A549 (cell line): ENCODE results near the gene MYO7A. TPM values are rescaled to one million over a fixed set of nuclear protein-coding genes. Genes with fewer than 3 reads are reported as not detected.

Experiments used
- ATAC-seq, 2 experiments: fragments of 200-7000 bp in 1 of 2; fragments of >200 bp in 1 of 2; cut with Nextera tagmentation in 1 of 2; cut with Tn5 transposase in 1 of 2; 3 replicates each; pipeline versions ENCODE4 v1.8.0 to v1.9.1; 2018 to 2020; ENCODE audit warnings: mild to moderate bottlenecking in 1 of 2, moderate library complexity in 1 of 2
- CTCF ChIA-PET: fragments of 300-600 bp; sonication (Branson Sonifier 250); formaldehyde crosslinking; extraction: SDS; loops from one replicate; lab custom pipeline; 2021; ENCODE audit warnings: antibody characterized with exemption, inconsistent platforms; lab: Yijun Ruan, JAX
- POLR2A ChIA-PET: fragments of 350-600 bp; formaldehyde crosslinking; extraction: SDS; loops from one replicate; lab custom pipeline; 2021; ENCODE audit warnings: antibody characterized with exemption, inconsistent platforms; lab: Yijun Ruan, JAX
- DNase-seq, 2 experiments: peaks; one replicate each; pipeline versions ENCODE4 v3.0.0 to v3.0.0-alpha.2; 2011 to 2016; ENCODE audit warnings: low read depth in 1 of 2, low spot score in 1 of 2
- FAIRE-seq: peaks from 2 replicates; lab custom pipeline; 2011; peaks lifted over from hg19 to GRCh38; lab: Jason Lieb, UNC
- H3K27ac ChIP-seq, 2 experiments: fragments of >200 bp; sonication (Bioruptor Twin); formaldehyde crosslinking; 3 replicates each; pipeline ENCODE4 v1.5.1; 2016 to 2017
- H3K4me1 ChIP-seq: fragments of >200 bp; sonication (Bioruptor Twin); formaldehyde crosslinking; 3 replicates; pipeline ENCODE4 v1.6.1; 2016
- H3K4me2 ChIP-seq: fragments of >200 bp; sonication (Bioruptor Twin); formaldehyde crosslinking; 3 replicates; pipeline ENCODE4 v1.6.1; 2016
- H3K4me3 ChIP-seq: fragments of >200 bp; sonication (Bioruptor Twin); formaldehyde crosslinking; 3 replicates; pipeline ENCODE4 v1.5.1; 2016
- H3K9me3 ChIP-seq: fragments of >200 bp; sonication (Bioruptor Twin); formaldehyde crosslinking; 3 replicates; pipeline ENCODE4 v1.6.1; 2016
- CBX2 ChIP-seq: fragments of 200-600 bp; sonication (generic); IDR thresholded peaks from 2 replicates; pipeline ENCODE4 v1.6.1; 2016; ENCODE audit warnings: low read depth, mild to moderate bottlenecking, borderline replicate concordance
- CHD4 ChIP-seq: fragments of 200-600 bp; sonication (generic); IDR thresholded peaks from 2 replicates; pipeline ENCODE4 v1.6.1; 2016; ENCODE audit warnings: antibody characterized with exemption, mild to moderate bottlenecking, borderline replicate concordance
- EHF ChIP-seq: fragments of 250-450 bp; sonication (Bioruptor Pico); IDR thresholded peaks from 2 replicates; pipeline ENCODE4 v1.5.0; 2020; ENCODE audit warnings: mild to moderate bottlenecking
- MYC ChIP-seq: IDR thresholded peaks from 2 replicates; pipeline ENCODE4 v1.6.1; 2012; ENCODE audit warnings: mild to moderate bottlenecking, inconsistent platforms, low read length, improper control_type of control experiment, borderline replicate concordance
- NR3C1 ChIP-seq: fragments of >200 bp; sonication (Bioruptor Twin); formaldehyde crosslinking; IDR thresholded peaks from 3 replicates; pipeline ENCODE4 v1.6.1; 2017
- PHF8 ChIP-seq: fragments of 200-600 bp; sonication (generic); IDR thresholded peaks from 2 replicates; pipeline ENCODE4 v1.6.1; 2016; ENCODE audit warnings: low read depth, mild to moderate bottlenecking, antibody characterized with exemption, moderate library complexity, borderline replicate concordance
- RARB ChIP-seq: fragments of 250-450 bp; sonication (Bioruptor Pico); IDR thresholded peaks from 2 replicates; pipeline ENCODE4 v1.8.0; 2021; ENCODE audit warnings: mild to moderate bottlenecking, moderate library complexity
- RCOR1 ChIP-seq: fragments of 150-350 bp; IDR thresholded peaks from 2 replicates; pipeline ENCODE4 v1.6.1; 2014; ENCODE audit warnings: antibody characterized with exemption, low read length, low read depth
- TFCP2L1 ChIP-seq: fragments of 250-450 bp; sonication (Bioruptor Pico); IDR thresholded peaks from 2 replicates; pipeline ENCODE4 v1.5.0; 2021; ENCODE audit warnings: mild to moderate bottlenecking
- ZC3H11A ChIP-seq: fragments of 450-650 bp; IDR thresholded peaks from 2 replicates; pipeline ENCODE4 v1.6.1; 2014; ENCODE audit warnings: antibody characterized with exemption, mild to moderate bottlenecking
- ZSCAN20 ChIP-seq: fragments of 250-450 bp; sonication (Bioruptor Pico); IDR thresholded peaks from 2 replicates; pipeline ENCODE4 v1.8.0; 2022; ENCODE audit warnings: mild to moderate bottlenecking, moderate library complexity
- WGBS: methylation state at CpG from one replicate; pipeline ENCODE4 v1.1.6; 2017; ENCODE audit errors: missing lambda C conversion rate; 5-methylcytosine and 5-hydroxymethylcytosine counted together
- polyA plus RNA-seq, 4 experiments: library from polyadenylated mRNA; depleted of rRNA in 3 of 4; stranded (reverse); fragments of >200 nt; fragmentation: RNase III in 1 of 4; extraction: RNeasy Plus Mini Kit Qiagen cat#74134 plus additional on column Dnase treatment in 1 of 4; gene quantifications; 2 replicates in 3 of 4; 3 replicates in 1 of 4; pipeline ENCODE4 v1.2.3, GENCODE V29; 2011 to 2017
- TF ChIP-seq, protein P1 (sequence below): fragments of 450-650 bp; IDR thresholded peaks from 2 replicates; pipeline ENCODE4 v1.6.1; 2014; ENCODE audit warnings: antibody characterized with exemption
- TF ChIP-seq, protein P2 (sequence below): IDR thresholded peaks from 2 replicates; pipeline ENCODE4 v1.6.1; 2012; ENCODE audit warnings: low read depth, borderline replicate concordance
- TF ChIP-seq, protein P3 (sequence below): fragments of 250-450 bp; sonication (Bioruptor Pico); IDR thresholded peaks from 2 replicates; pipeline ENCODE4 v1.5.0; 2021; ENCODE audit warnings: mild to moderate bottlenecking, moderate library complexity, borderline replicate concordance
- TF ChIP-seq, protein P4 (sequence below): IDR thresholded peaks from 2 replicates; pipeline ENCODE4 v1.6.1; 2012

Gene MYO7A
- polyA plus RNA-seq, 2 of the 4 experiments (the other 2 are of a cell fraction), result 1.7 to 2.1 TPM

DNA sequence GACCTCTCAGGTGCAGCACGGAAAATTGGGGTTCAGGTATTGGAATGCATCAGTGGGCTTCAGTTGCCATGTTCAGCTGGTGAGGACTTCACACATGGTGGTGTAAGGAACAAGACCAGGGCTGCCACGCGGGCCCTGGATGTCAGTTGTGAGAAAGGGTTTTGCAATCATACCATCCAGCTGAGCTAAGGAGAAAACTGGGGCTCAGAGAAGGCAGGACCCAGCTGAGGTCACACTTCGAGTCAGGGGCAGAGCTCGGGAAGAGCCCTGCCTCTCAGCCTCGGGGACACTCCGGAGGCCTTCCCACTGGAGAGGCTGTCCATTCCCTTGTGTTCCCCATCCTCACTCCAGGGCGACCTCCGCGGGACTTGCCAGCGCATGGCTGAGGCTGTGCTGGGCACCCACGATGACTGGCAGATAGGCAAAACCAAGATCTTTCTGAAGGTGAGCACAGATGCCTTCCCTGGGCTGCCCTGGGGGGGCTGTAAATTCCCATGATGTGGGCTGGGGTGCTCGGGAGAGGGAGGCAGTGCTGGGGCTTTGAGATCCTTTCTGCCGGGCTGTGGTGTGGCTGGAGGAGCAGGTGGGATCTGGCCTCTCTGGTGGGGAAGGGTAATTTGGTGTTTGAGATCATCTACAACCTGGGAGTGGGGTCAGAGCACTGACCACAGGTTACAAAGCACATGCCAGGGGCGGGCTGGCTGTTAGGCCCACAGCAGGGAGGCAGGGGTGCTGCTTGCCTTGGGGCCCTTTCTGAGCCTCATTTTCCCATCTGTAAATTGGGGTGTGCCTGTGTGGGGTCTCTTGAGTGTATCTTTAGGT, 47.2 kb downstream of the MYO7A start:
- no peak overlapping the region for H3K4me3 ChIP-seq
- no peaks in the 10 kb centered on the region for H3K9me3 ChIP-seq
- DNase-seq (no peak), ATAC-seq (no peak), FAIRE-seq (no peak)
- POLR2A ChIA-PET, result no interaction called here
- H3K4me2 ChIP-seq, result no peak overlapping the region
- WGBS, result 68% methylated on average over 13 of the region's 15 CpGs
- CTCF ChIA-PET, result interaction anchor here (0.6 to 8.6 kb wide), 6 partner anchors 14 to 373 kb away, joined by 3 to 90 read pairs (median 4); partner anchors contain the start of gene MYO7A
- TF ChIP-seq PHF8 (no peak), EHF (CRISPR knock-in tag) (no peak), ZC3H11A (no peak), TFCP2L1 (no peak)
- TF ChIP-seq, protein P1, sequence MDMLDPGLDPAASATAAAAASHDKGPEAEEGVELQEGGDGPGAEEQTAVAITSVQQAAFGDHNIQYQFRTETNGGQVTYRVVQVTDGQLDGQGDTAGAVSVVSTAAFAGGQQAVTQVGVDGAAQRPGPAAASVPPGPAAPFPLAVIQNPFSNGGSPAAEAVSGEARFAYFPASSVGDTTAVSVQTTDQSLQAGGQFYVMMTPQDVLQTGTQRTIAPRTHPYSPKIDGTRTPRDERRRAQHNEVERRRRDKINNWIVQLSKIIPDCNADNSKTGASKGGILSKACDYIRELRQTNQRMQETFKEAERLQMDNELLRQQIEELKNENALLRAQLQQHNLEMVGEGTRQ, result no peak
- TF ChIP-seq, protein P2, sequence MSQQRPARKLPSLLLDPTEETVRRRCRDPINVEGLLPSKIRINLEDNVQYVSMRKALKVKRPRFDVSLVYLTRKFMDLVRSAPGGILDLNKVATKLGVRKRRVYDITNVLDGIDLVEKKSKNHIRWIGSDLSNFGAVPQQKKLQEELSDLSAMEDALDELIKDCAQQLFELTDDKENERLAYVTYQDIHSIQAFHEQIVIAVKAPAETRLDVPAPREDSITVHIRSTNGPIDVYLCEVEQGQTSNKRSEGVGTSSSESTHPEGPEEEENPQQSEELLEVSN, result no peak
- H3K27ac ChIP-seq, result no peak overlapping the region
- H3K4me1 ChIP-seq, result no peaks in the 10 kb centered on the region

DNA sequence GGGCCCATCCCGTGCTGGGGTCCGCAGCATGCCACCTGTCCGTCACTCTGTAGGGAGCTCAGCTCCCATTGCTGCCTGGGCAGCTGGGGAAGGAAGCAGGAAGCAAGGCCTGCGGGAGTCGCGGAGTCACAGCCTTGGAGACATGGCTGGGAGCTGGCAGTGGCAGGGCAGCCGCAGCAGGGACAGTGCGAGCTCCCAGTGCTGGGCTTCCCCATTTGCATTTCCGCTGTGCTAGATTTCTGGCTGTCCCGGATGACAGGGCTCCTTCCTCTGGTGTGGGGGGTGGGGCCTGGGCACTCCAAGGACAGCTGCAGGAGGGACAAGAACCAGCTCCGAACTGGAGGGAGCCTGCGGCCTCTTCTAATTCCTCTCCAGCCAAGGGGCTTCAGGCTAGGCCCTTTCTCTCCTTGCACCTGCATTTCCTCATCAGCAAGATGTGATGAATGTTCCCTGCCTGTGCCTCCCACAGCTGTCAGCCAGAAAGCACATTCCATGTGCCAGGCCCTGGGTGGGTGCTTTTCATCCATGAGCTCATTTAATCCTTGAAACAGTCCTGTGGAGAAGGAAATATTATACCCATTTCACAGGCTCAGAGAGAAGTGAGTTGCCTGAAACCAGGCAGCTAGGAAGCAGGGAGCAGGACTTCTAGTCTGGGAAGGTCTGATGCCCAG, 48.0 kb downstream of the MYO7A start:
- no peak for ATAC-seq
- ChIA-PET POLR2A (no interaction called here), CTCF (interaction anchor here (0.6 to 8.6 kb wide), 5 partner anchors 13 to 372 kb away, joined by 3 to 90 read pairs (median 3); no protein-coding TSS in a partner anchor)
- 74% methylated on average over 4 of the region's 12 CpGs for WGBS
- Histone ChIP-seq H3K27ac (no peak overlapping the region), H3K4me1 (no peaks in the 10 kb centered on the region), H3K4me2 (no peak overlapping the region), H3K9me3 (no peaks in the 10 kb centered on the region), H3K4me3 (no peak overlapping the region)
- FAIRE-seq, result no peak
- TF ChIP-seq, protein P3, sequence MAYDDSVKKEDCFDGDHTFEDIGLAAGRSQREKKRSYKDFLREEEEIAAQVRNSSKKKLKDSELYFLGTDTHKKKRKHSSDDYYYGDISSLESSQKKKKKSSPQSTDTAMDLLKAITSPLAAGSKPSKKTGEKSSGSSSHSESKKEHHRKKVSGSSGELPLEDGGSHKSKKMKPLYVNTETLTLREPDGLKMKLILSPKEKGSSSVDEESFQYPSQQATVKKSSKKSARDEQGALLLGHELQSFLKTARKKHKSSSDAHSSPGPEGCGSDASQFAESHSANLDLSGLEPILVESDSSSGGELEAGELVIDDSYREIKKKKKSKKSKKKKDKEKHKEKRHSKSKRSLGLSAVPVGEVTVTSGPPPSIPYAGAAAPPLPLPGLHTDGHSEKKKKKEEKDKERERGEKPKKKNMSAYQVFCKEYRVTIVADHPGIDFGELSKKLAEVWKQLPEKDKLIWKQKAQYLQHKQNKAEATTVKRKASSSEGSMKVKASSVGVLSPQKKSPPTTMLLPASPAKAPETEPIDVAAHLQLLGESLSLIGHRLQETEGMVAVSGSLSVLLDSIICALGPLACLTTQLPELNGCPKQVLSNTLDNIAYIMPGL (CRISPR knock-in tag), result no peak
- TF ChIP-seq ZSCAN20 (CRISPR knock-in tag) (no peak), RCOR1 (no peak)
- TF ChIP-seq, protein P4, sequence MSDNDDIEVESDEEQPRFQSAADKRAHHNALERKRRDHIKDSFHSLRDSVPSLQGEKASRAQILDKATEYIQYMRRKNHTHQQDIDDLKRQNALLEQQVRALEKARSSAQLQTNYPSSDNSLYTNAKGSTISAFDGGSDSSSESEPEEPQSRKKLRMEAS, result no peak
- TF ChIP-seq, protein P1, result no peak
- no peak for DNase-seq

DNA sequence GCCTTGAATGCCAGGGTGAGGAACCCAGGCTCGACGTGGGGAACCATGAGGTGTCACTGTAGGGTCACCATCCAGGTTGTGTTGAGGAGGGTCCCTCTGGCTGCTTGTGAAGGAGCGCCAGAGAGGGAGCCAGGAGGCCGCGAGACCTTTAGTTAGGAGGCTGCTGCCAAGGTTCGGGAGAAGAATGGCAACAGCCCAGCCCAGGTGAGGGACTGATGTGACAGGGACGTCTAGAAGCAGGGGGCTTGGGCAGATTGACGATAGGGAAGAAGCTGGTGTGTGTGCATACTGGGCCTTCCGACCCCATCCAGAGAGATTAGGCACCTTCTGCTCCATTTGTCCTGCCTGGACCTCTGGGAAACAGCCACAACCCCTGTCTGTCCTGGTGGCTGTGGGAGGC, 49.0 kb downstream of the MYO7A start:
- 50% methylated on average over 9 of the region's 9 CpGs for WGBS
- ChIA-PET CTCF (interaction anchor here (0.8 to 8.6 kb wide), 4 partner anchors 8 to 371 kb away, joined by 3 to 90 read pairs (median 6); no protein-coding TSS in a partner anchor), POLR2A (no interaction called here)
- FAIRE-seq, result no peak
- Histone ChIP-seq H3K4me1 (no peaks in the 10 kb centered on the region), H3K4me2 (no peak overlapping the region), H3K27ac (no peak overlapping the region), H3K4me3 (no peak overlapping the region), H3K9me3 (no peaks in the 10 kb centered on the region)
- no peak for ATAC-seq
- TF ChIP-seq TFCP2L1, result no peak
- no peak for TF ChIP-seq PHF8
- TF ChIP-seq CBX2, result no peak
- no peak for TF ChIP-seq RARB (CRISPR knock-in tag)
- no peak for TF ChIP-seq MYC
- no peak for TF ChIP-seq CHD4
- TF ChIP-seq NR3C1, result no peak
- no peak for DNase-seq
